KMS-11 (cell line): Measurements from ENCODE around the gene TEX22.

Source experiments
- H2AFZ ChIP-seq: fragments of 200-600 bp; sonication (generic); 2 replicates; pipeline ENCODE4 v1.6.1; 2016; ENCODE audit warnings: antibody characterized with exemption, mixed run types, low read depth
- H3K27ac ChIP-seq: fragments of 200-600 bp; sonication (generic); 2 replicates; pipeline ENCODE4 v1.6.1; 2016; ENCODE audit warnings: mild to moderate bottlenecking, mixed run types
- H3K27me3 ChIP-seq: fragments of 200-600 bp; sonication (generic); 2 replicates; pipeline ENCODE4 v1.6.1; 2017; ENCODE audit warnings: mild to moderate bottlenecking, low read depth, mixed run types, moderate library complexity; ENCODE audit not compliant: insufficient read depth
- H3K36me3 ChIP-seq: fragments of 200-600 bp; sonication (generic); 2 replicates; pipeline ENCODE4 v1.6.1; 2017; ENCODE audit warnings: mild to moderate bottlenecking, mixed run types; ENCODE audit not compliant: insufficient read depth
- H3K4me1 ChIP-seq: fragments of 200-600 bp; sonication (generic); 2 replicates; pipeline ENCODE4 v1.6.1; 2016; ENCODE audit warnings: mild to moderate bottlenecking, low read depth, mixed run types; ENCODE audit not compliant: poor library complexity, severe bottlenecking
- H3K4me2 ChIP-seq: fragments of 200-600 bp; sonication (generic); 2 replicates; pipeline ENCODE4 v1.7.0; 2016; ENCODE audit warnings: mild to moderate bottlenecking, mixed run types
- H3K4me3 ChIP-seq: fragments of 200-600 bp; sonication (generic); IDR thresholded peaks from 2 replicates; pipeline ENCODE4 v1.6.1; 2017; ENCODE audit warnings: low read depth, low read length, mixed read lengths; ENCODE audit not compliant: insufficient read depth
- H3K79me2 ChIP-seq: fragments of 200-600 bp; sonication (generic); 2 replicates; pipeline ENCODE4 v1.6.1; 2016; ENCODE audit warnings: low read depth, mixed run types; ENCODE audit not compliant: insufficient read depth
- H3K9ac ChIP-seq: fragments of 200-600 bp; sonication (generic); 2 replicates; pipeline ENCODE4 v1.6.1; 2016; ENCODE audit warnings: mild to moderate bottlenecking, mixed run types
- H4K20me1 ChIP-seq: fragments of 200-600 bp; sonication (generic); 2 replicates; pipeline ENCODE4 v1.6.1; 2016; ENCODE audit warnings: mild to moderate bottlenecking, mixed run types; ENCODE audit not compliant: insufficient read depth
- CTCF ChIP-seq: fragments of 200-600 bp; sonication (generic); conservative IDR thresholded peaks from 2 replicates; pipeline ENCODE4 v1.6.1; 2017; ENCODE audit warnings: low read depth, mild to moderate bottlenecking, antibody characterized with exemption, low read length, moderate library complexity, mixed read lengths

TEX22 gene

GRCh38 chr14:105427412-105427811, 29.1 kb downstream of the TEX22 start:
- Histone ChIP-seq H3K4me3 (no peak overlapping the region), H3K79me2 (peaks cover 36% of the 10 kb centered on the region), H2AFZ (no peak overlapping the region), H4K20me1 (no peaks in the 10 kb centered on the region), H3K4me1 (no peaks in the 10 kb centered on the region), H3K36me3 (no peaks in the 10 kb centered on the region), H3K27ac (no peak overlapping the region), H3K4me2 (no peak overlapping the region), H3K27me3 (no peaks in the 10 kb centered on the region), H3K9ac (no peak overlapping the region)
- TF ChIP-seq CTCF: no peak

- H3K27me3 ChIP-seq: no peaks in the 10 kb centered on the region
- TF ChIP-seq CTCF: no peak
- H3K4me2 ChIP-seq: no peak overlapping the region
- no peak overlapping the region for H3K4me3 ChIP-seq
- H2AFZ ChIP-seq: no peak overlapping the region
- peaks cover 30% of the 10 kb centered on the region; the same call in 1 of the 2 replicates for H3K79me2 ChIP-seq
- no peaks in the 10 kb centered on the region for H3K4me1 ChIP-seq
- no peak overlapping the region for H3K9ac ChIP-seq
- no peak overlapping the region for H3K27ac ChIP-seq
- no peaks in the 10 kb centered on the region for H3K36me3 ChIP-seq
- no peaks in the 10 kb centered on the region for H4K20me1 ChIP-seq
Observed at GRCh38 chr14:105427936-105428485, 29.7 kb downstream of the TEX22 start.

DNA sequence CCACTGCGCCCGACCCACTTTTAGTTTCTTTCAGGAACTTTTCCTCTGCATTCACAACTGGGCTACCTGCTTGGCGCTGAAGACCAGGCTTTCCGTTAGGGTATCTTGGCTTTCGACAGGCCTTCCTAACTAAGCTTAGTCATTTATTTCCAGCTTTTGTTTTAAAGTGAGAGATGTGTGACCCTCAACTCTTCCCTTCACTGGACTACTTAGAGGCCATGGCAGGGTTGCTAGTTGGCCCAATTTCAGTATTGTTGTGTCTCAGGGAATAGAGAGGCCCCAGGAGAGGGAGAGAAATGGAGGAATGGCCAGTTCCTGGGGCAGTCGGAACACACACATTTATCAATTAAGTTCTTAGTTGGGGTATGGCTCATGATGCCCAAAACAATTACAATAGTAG, 31.7 kb downstream of the TEX22 start:
- no peak for TF ChIP-seq CTCF
- H3K4me2 ChIP-seq: no peak overlapping the region
- no peaks in the 10 kb centered on the region for H4K20me1 ChIP-seq
- no peak overlapping the region for H3K9ac ChIP-seq
- H2AFZ ChIP-seq: no peak overlapping the region
- no peaks in the 10 kb centered on the region for H3K27me3 ChIP-seq
- peaks cover 26% of the 10 kb centered on the region; the same call in 1 of the 2 replicates for H3K79me2 ChIP-seq
- peaks cover 15% of the 10 kb centered on the region for H3K4me1 ChIP-seq
- no peak overlapping the region for H3K4me3 ChIP-seq
- H3K36me3 ChIP-seq: no peaks in the 10 kb centered on the region
- H3K27ac ChIP-seq: no peak overlapping the region

GRCh38 chr14:105430565-105430964, 32.2 kb downstream of the TEX22 start:
- TF ChIP-seq CTCF: no peak
- Histone ChIP-seq H3K9ac (no peak overlapping the region), H3K36me3 (no peaks in the 10 kb centered on the region), H3K4me3 (no peak overlapping the region), H3K79me2 (peaks cover 26% of the 10 kb centered on the region), H2AFZ (no peak overlapping the region), H3K4me1 (peaks cover 20% of the 10 kb centered on the region), H3K27ac (no peak overlapping the region), H3K4me2 (no peak overlapping the region), H3K27me3 (no peaks in the 10 kb centered on the region), H4K20me1 (no peaks in the 10 kb centered on the region)
